SK-N-SH treated with all-trans-retinoic acid at 6 μM for 48 hours (cell line): Measurements from ENCODE around the gene FRRS1.
A peak's percentile ranks its signal among the peaks of the same experiment; 100 is the strongest.

Experiments
- ATAC-seq: fragments of 200-7000 bp; cut with Tn5 transposase; 3 replicates; pipeline ENCODE4 v1.9.1; 2020; ENCODE audit warnings: mild to moderate bottlenecking, moderate library complexity
- CSDC2 ChIP-seq: fragments of 250-450 bp; sonication (Bioruptor Pico); IDR thresholded peaks from 2 replicates; pipeline ENCODE4 v1.5.0; 2020; ENCODE audit warnings: mild to moderate bottlenecking, moderate library complexity
- ESRRG ChIP-seq: fragments of 250-450 bp; sonication (Bioruptor Pico); IDR thresholded peaks from 2 replicates; pipeline ENCODE4 v1.6.1; 2021; ENCODE audit warnings: mild to moderate bottlenecking
- GLIS3 ChIP-seq: fragments of 250-450 bp; sonication (Bioruptor Pico); IDR thresholded peaks from 2 replicates; pipeline ENCODE4 v1.5.0; 2020; ENCODE audit warnings: mild to moderate bottlenecking, moderate library complexity
- ISL1 ChIP-seq: fragments of 250-450 bp; sonication (Bioruptor Pico); IDR thresholded peaks from 2 replicates; pipeline ENCODE4 v2.1.2; 2022; ENCODE audit warnings: mild to moderate bottlenecking, moderate library complexity
- OSR1 ChIP-seq: fragments of 250-450 bp; sonication (Bioruptor Pico); IDR thresholded peaks from 2 replicates; pipeline ENCODE4 v1.8.0; 2022; ENCODE audit warnings: moderate library complexity, mild to moderate bottlenecking, inconsistent platforms
- PPARA ChIP-seq: fragments of 250-450 bp; sonication (Bioruptor Pico); IDR thresholded peaks from 2 replicates; pipeline ENCODE4 v1.5.0; 2020; ENCODE audit warnings: mild to moderate bottlenecking, borderline replicate concordance
- RARB ChIP-seq: fragments of 250-450 bp; sonication (Bioruptor Pico); IDR thresholded peaks from 2 replicates; pipeline ENCODE4 v1.8.0; 2021; ENCODE audit warnings: mild to moderate bottlenecking, moderate library complexity
- SNAI2 ChIP-seq: fragments of 250-450 bp; sonication (Bioruptor Pico); IDR thresholded peaks from 2 replicates; pipeline ENCODE4 v1.5.0; 2020; ENCODE audit warnings: mild to moderate bottlenecking, moderate library complexity
- TOX ChIP-seq: fragments of 250-450 bp; sonication (Bioruptor Pico); IDR thresholded peaks from 2 replicates; pipeline ENCODE4 v1.8.0; 2021; ENCODE audit warnings: mild to moderate bottlenecking, moderate library complexity, borderline replicate concordance
- ZC3H10 ChIP-seq: fragments of 250-450 bp; sonication (Bioruptor Pico); IDR thresholded peaks from 2 replicates; pipeline ENCODE4 v1.5.1; 2021; ENCODE audit warnings: mild to moderate bottlenecking, moderate library complexity
- ZFP3 ChIP-seq: fragments of 250-450 bp; sonication (Bioruptor Pico); IDR thresholded peaks from 2 replicates; pipeline ENCODE4 v1.5.0; 2020; ENCODE audit warnings: mild to moderate bottlenecking, moderate library complexity
- ZFP30 ChIP-seq: fragments of 450-650 bp; formaldehyde crosslinking; IDR thresholded peaks from 2 replicates; pipeline ENCODE4 v1.5.0; 2022; ENCODE audit warnings: mild to moderate bottlenecking, moderate library complexity
- ZNF565 ChIP-seq: fragments of 450-650 bp; formaldehyde crosslinking; conservative IDR thresholded peaks from 2 replicates; pipeline ENCODE4 v1.5.0; 2020; ENCODE audit warnings: low read depth, mild to moderate bottlenecking, moderate library complexity
- ZNF70 ChIP-seq: fragments of 450-650 bp; formaldehyde crosslinking; IDR thresholded peaks from 2 replicates; pipeline ENCODE4 v1.5.0; 2020; ENCODE audit warnings: mild to moderate bottlenecking, moderate library complexity
- ZNF8 ChIP-seq: fragments of 450-650 bp; formaldehyde crosslinking; IDR thresholded peaks from 2 replicates; pipeline ENCODE4 v1.5.0; 2020; ENCODE audit warnings: mild to moderate bottlenecking, moderate library complexity
- TF ChIP-seq, protein P1 (sequence below): fragments of 250-450 bp; sonication (Bioruptor Pico); IDR thresholded peaks from 2 replicates; pipeline ENCODE4 v1.5.0; 2020; ENCODE audit warnings: mild to moderate bottlenecking, moderate library complexity
- TF ChIP-seq, protein P2 (sequence below): fragments of 250-450 bp; sonication (Bioruptor Pico); IDR thresholded peaks from 2 replicates; pipeline ENCODE4 v1.5.1; 2020; ENCODE audit warnings: low read depth, mild to moderate bottlenecking, moderate library complexity
- TF ChIP-seq, protein P3 (sequence below): fragments of 250-450 bp; sonication (Bioruptor Pico); IDR thresholded peaks from 2 replicates; pipeline ENCODE4 v1.8.0; 2021; ENCODE audit warnings: low read depth, mild to moderate bottlenecking, moderate library complexity, borderline replicate concordance
- TF ChIP-seq, protein P4 (sequence below): fragments of 250-450 bp; sonication (Bioruptor Pico); IDR thresholded peaks from 2 replicates; pipeline ENCODE4 v1.5.1; 2021; ENCODE audit warnings: mild to moderate bottlenecking, moderate library complexity
- TF ChIP-seq, protein P5 (sequence below): fragments of 250-450 bp; sonication (Bioruptor Pico); IDR thresholded peaks from 2 replicates; pipeline ENCODE4 v1.8.0; 2020; ENCODE audit warnings: mild to moderate bottlenecking, moderate library complexity, borderline replicate concordance

FRRS1 gene

DNA sequence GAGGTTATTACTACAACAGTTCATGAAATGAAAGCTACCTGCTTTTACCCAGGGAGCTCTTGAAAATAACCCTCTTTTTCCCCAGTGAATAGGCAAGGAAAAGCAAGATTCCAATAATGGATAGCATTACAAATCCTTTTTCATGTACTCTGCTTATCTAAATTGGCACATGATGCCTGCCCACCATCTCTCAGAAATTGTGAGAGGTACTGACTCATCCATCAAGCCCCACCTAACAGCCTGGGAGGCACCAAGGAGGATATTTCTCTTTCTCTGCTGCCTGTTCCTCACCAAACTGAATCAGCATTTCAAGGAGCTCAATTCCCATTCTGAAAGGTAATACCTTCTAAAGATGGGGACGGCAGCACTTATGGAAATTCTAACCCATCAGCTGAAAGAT, 86.2 kb downstream of the FRRS1 start:
- TF ChIP-seq PPARA (no peak), ZC3H10 (CRISPR knock-in tag) (no peak), ZFP30 (CRISPR knock-in tag) (no peak), ISL1 (CRISPR knock-in tag) (peak; percentile 65), TOX (no peak)
- TF ChIP-seq, protein P1, sequence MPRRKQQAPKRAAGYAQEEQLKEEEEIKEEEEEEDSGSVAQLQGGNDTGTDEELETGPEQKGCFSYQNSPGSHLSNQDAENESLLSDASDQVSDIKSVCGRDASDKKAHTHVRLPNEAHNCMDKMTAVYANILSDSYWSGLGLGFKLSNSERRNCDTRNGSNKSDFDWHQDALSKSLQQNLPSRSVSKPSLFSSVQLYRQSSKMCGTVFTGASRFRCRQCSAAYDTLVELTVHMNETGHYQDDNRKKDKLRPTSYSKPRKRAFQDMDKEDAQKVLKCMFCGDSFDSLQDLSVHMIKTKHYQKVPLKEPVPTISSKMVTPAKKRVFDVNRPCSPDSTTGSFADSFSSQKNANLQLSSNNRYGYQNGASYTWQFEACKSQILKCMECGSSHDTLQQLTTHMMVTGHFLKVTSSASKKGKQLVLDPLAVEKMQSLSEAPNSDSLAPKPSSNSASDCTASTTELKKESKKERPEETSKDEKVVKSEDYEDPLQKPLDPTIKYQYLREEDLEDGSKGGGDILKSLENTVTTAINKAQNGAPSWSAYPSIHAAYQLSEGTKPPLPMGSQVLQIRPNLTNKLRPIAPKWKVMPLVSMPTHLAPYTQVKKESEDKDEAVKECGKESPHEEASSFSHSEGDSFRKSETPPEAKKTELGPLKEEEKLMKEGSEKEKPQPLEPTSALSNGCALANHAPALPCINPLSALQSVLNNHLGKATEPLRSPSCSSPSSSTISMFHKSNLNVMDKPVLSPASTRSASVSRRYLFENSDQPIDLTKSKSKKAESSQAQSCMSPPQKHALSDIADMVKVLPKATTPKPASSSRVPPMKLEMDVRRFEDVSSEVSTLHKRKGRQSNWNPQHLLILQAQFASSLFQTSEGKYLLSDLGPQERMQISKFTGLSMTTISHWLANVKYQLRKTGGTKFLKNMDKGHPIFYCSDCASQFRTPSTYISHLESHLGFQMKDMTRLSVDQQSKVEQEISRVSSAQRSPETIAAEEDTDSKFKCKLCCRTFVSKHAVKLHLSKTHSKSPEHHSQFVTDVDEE (CRISPR knock-in tag), result no peak
- TF ChIP-seq, all 23 proteins: peak for 1
- ATAC-seq, result peak; percentile 63

DNA sequence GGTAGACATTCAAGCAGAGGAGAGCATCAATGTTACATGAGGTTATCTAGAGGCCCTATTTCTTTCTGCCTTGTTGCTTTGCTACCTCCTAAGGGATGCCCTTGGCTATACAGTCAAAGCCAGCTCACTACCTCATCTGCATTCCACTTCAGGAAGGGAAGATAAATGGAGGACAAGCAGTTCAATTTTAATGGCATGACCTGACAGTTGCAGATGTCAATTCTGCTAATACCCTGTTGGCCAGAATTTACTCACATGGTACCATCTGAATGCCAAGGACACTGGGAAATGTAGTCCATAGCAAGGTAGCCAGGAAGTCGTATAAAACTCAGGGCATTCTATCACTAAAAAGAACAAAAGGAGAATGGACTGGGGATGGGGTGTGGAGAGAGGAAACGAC, 89.0 kb downstream of the FRRS1 start:
- TF ChIP-seq TOX, result no peak
- no peak for TF ChIP-seq GLIS3 (CRISPR knock-in tag)
- no peak for TF ChIP-seq ZNF565 (CRISPR knock-in tag)
- TF ChIP-seq, all 23 proteins: peak for 0
- no peak for ATAC-seq

DNA sequence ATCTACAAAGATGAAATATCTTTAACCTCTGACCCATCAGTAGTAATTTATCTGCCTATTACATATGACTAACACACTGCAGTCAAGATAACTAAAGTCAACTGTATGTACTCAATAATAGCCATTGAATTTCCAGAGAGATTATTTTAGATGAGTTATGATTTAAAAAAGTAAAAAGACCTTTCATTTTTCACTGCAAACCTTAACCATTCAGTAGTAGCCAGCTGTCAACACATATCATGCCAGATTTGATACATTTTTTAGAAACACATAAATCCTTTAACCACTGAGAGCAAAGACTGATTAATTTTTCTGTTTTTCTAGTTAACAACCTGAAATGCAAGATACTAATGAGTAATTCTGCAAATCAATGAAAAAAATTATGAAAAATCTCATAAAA, 89.6 kb downstream of the FRRS1 start:
- ATAC-seq, result no peak
- 0 out of 2 replicates have a peak, but pooled peaks have one; percentile 12 for TF ChIP-seq ISL1 (CRISPR knock-in tag)
- TF ChIP-seq, protein P2, sequence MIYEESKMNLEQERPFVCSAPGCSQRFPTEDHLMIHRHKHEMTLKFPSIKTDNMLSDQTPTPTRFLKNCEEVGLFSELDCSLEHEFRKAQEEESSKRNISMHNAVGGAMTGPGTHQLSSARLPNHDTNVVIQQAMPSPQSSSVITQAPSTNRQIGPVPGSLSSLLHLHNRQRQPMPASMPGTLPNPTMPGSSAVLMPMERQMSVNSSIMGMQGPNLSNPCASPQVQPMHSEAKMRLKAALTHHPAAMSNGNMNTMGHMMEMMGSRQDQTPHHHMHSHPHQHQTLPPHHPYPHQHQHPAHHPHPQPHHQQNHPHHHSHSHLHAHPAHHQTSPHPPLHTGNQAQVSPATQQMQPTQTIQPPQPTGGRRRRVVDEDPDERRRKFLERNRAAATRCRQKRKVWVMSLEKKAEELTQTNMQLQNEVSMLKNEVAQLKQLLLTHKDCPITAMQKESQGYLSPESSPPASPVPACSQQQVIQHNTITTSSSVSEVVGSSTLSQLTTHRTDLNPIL, result no peak
- TF ChIP-seq, all 23 proteins: peak for 1

DNA sequence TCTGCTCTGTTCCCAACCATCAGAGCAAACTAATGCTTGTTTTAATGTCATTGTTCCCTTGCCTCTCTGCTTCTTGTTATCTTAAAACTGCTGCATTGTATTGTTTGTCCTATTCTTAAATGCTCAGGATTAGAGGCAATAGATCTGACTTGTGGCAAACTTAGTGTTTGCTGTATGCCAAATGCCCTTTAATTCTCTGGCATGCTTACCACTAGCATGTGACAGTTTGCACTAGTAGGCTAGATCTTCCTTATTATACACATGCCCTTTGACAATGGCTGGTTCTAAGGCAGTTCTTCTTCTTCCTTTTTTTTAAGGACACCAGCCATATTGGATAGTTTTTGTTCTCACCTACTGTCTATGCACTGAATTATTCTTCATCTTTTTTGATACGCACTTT, 90.4 kb downstream of the FRRS1 start:
- TF ChIP-seq ZC3H10 (CRISPR knock-in tag) (no peak), ZNF70 (CRISPR knock-in tag) (no peak), SNAI2 (CRISPR knock-in tag) (no peak), ZFP30 (CRISPR knock-in tag) (no peak), ZNF8 (CRISPR knock-in tag) (no peak), ZFP3 (no peak), RARB (no peak), OSR1 (CRISPR knock-in tag) (no peak), ESRRG (CRISPR knock-in tag) (no peak), CSDC2 (CRISPR knock-in tag) (no peak)
- TF ChIP-seq, protein P3, sequence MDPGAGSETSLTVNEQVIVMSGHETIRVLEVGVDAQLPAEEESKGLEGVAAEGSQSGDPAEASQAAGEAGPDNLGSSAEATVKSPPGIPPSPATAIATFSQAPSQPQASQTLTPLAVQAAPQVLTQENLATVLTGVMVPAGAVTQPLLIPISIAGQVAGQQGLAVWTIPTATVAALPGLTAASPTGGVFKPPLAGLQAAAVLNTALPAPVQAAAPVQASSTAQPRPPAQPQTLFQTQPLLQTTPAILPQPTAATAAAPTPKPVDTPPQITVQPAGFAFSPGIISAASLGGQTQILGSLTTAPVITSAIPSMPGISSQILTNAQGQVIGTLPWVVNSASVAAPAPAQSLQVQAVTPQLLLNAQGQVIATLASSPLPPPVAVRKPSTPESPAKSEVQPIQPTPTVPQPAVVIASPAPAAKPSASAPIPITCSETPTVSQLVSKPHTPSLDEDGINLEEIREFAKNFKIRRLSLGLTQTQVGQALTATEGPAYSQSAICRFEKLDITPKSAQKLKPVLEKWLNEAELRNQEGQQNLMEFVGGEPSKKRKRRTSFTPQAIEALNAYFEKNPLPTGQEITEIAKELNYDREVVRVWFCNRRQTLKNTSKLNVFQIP (CRISPR knock-in tag), result no peak
- TF ChIP-seq, protein P4, sequence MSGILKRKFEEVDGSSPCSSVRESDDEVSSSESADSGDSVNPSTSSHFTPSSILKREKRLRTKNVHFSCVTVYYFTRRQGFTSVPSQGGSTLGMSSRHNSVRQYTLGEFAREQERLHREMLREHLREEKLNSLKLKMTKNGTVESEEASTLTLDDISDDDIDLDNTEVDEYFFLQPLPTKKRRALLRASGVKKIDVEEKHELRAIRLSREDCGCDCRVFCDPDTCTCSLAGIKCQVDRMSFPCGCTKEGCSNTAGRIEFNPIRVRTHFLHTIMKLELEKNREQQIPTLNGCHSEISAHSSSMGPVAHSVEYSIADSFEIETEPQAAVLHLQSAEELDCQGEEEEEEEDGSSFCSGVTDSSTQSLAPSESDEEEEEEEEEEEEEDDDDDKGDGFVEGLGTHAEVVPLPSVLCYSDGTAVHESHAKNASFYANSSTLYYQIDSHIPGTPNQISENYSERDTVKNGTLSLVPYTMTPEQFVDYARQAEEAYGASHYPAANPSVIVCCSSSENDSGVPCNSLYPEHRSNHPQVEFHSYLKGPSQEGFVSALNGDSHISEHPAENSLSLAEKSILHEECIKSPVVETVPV (CRISPR knock-in tag), result no peak
- TF ChIP-seq, protein P2, result no peak
- TF ChIP-seq, protein P1 (CRISPR knock-in tag), result no peak
- TF ChIP-seq, protein P5, sequence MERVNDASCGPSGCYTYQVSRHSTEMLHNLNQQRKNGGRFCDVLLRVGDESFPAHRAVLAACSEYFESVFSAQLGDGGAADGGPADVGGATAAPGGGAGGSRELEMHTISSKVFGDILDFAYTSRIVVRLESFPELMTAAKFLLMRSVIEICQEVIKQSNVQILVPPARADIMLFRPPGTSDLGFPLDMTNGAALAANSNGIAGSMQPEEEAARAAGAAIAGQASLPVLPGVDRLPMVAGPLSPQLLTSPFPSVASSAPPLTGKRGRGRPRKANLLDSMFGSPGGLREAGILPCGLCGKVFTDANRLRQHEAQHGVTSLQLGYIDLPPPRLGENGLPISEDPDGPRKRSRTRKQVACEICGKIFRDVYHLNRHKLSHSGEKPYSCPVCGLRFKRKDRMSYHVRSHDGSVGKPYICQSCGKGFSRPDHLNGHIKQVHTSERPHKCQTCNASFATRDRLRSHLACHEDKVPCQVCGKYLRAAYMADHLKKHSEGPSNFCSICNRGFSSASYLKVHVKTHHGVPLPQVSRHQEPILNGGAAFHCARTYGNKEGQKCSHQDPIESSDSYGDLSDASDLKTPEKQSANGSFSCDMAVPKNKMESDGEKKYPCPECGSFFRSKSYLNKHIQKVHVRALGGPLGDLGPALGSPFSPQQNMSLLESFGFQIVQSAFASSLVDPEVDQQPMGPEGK, result no peak
- no peak for ATAC-seq
